ENCODE measurements around the gene NMUR2.

- TF ChIP-seq POU5F1 (IDR thresholded peaks at IDR 0.05; ENCODE audit: low read depth, low read length) (no peak), SRF (IDR thresholded peaks at IDR 0.05; ENCODE audit: low read depth, low read length) (no peak), CTCF (IDR thresholded peaks at IDR 0.05; ENCODE audit: control extremely low read depth in 1 of 3, insufficient read depth in 1 of 3, low read depth in 1 of 3, low read length in 3 of 3) (no peak), POLR2AphosphoS5 (IDR thresholded peaks at IDR 0.05; ENCODE audit: low read depth, low read length) (no peak), EP300 (IDR thresholded peaks at IDR 0.05; ENCODE audit: borderline replicate concordance in 1 of 2, low read depth in 2 of 2, low read length in 2 of 2) (no peak), TEAD4 (IDR thresholded peaks at IDR 0.05; ENCODE audit: low read depth, low read length) (no peak), KDM1A (IDR thresholded peaks at IDR 0.05; ENCODE audit: borderline replicate concordance, low read length) (no peak), CHD2 (IDR thresholded peaks at IDR 0.05; ENCODE audit: low read length) (no peak)
Observed at GRCh38 chr5:152412129-152412528, 7.0 kb upstream of the NMUR2 start.

Data from H1 (cell line).